Brain microvascular endothelial cell (primary cell): ENCODE measurements around the gene ARHGAP10.
A peak's percentile ranks its signal among the peaks of the same experiment; 100 is the strongest.

Source experiments
- DNase-seq: peaks from one replicate; pipeline ENCODE4 v3.0.0-alpha.2; 2020
- H3K27ac ChIP-seq: fragments of 250-450 bp; sonication (Bioruptor Pico); 2 replicates; pipeline ENCODE4 v1.5.1; 2020; ENCODE audit warnings: mild to moderate bottlenecking, moderate library complexity
- H3K27me3 ChIP-seq: fragments of 250-450 bp; sonication (Bioruptor Pico); replicated peaks from 2 replicates; pipeline ENCODE4 v1.5.1; 2020; ENCODE audit warnings: mild to moderate bottlenecking
- H3K36me3 ChIP-seq: fragments of 250-450 bp; sonication (Bioruptor Pico); replicated peaks from 2 replicates; pipeline ENCODE4 v1.5.1; 2020; ENCODE audit warnings: mild to moderate bottlenecking
- H3K4me3 ChIP-seq: 2 replicates; pipeline ENCODE4 v1.5.1; 2011; ENCODE audit warnings: low read depth, mild to moderate bottlenecking, control low read depth, low read length, moderate library complexity
- CTCF ChIP-seq: IDR thresholded peaks from 2 replicates; pipeline ENCODE4 v1.5.1; 2011; ENCODE audit warnings: low read depth, mild to moderate bottlenecking, moderate library complexity, low read length, control low read depth, inconsistent platforms; ENCODE audit errors: missing control alignments
- in situ Hi-C: cut with HindIII; loops from 2 replicates; pipeline ENCODE4 v1.10.0; 2017; ENCODE audit warnings: low sequenced_read_pairs, low pct_ligation_motif_present

ARHGAP10 gene

GRCh38 chr4:147772056-147772455 is 40.2 kb downstream of the ARHGAP10 start:
- TF ChIP-seq CTCF: no peak

GRCh38 chr4:147772459-147772969 is 40.6 kb downstream of the ARHGAP10 start:
- H3K27me3 ChIP-seq: no peaks in the 10 kb centered on the region
- in situ Hi-C loops: no loop called here

More at GRCh38 chr4:147772056-147772455, 40.2 kb downstream of the ARHGAP10 start:
- DNase-seq: no peak
- in situ Hi-C loops: no loop called here
- no peaks in the 10 kb centered on the region for H3K36me3 ChIP-seq
- H3K27me3 ChIP-seq: no peaks in the 10 kb centered on the region
- peak overlapping the region; percentile 87 for H3K27ac ChIP-seq
- H3K4me3 ChIP-seq: no peak overlapping the region

GRCh38 chr4:147773261-147774184 is 41.6 kb downstream of the ARHGAP10 start:
- in situ Hi-C loops: no loop called here
- peak; percentile 65 for DNase-seq

More at GRCh38 chr4:147772459-147772969, 40.6 kb downstream of the ARHGAP10 start:
- no peak overlapping the region for H3K4me3 ChIP-seq
- no peaks in the 10 kb centered on the region for H3K36me3 ChIP-seq
- H3K27ac ChIP-seq: peak overlapping the region; percentile 87
- DNase-seq: peak; percentile 84
- TF ChIP-seq CTCF: no peak

GRCh38 chr4:147776716-147777115 is 44.8 kb downstream of the ARHGAP10 start:
- DNase-seq: no peak
- TF ChIP-seq CTCF: no peak
- in situ Hi-C loops: no loop called here

More at GRCh38 chr4:147773261-147774184, 41.6 kb downstream of the ARHGAP10 start:
- Histone ChIP-seq H3K27ac (peak overlapping the region; percentile 87), H3K4me3 (no peak overlapping the region), H3K36me3 (no peaks in the 10 kb centered on the region), H3K27me3 (no peaks in the 10 kb centered on the region)
- no peak for TF ChIP-seq CTCF

GRCh38 chr4:147777456-147778091 is 45.7 kb downstream of the ARHGAP10 start:
- H3K4me3 ChIP-seq: no peak overlapping the region
- DNase-seq: no peak
- no peak for TF ChIP-seq CTCF
- H3K27me3 ChIP-seq: no peaks in the 10 kb centered on the region
- no peaks in the 10 kb centered on the region for H3K36me3 ChIP-seq
- in situ Hi-C loops: no loop called here
- H3K27ac ChIP-seq: no peak overlapping the region

More at GRCh38 chr4:147776716-147777115, 44.8 kb downstream of the ARHGAP10 start:
- Histone ChIP-seq H3K36me3 (no peaks in the 10 kb centered on the region), H3K27ac (no peak overlapping the region), H3K27me3 (no peaks in the 10 kb centered on the region), H3K4me3 (no peak overlapping the region)
